Measurements from ENCODE around the gene NTN3.

The NTN3 gene

GRCh38 chr16:2482708-2483534, 11.8 kb downstream of the NTN3 start:
- H3K36me3 ChIP-seq (replicated peaks) = no peaks in the 10 kb centered on the region
- no peaks in the 10 kb centered on the region for H3K9me3 ChIP-seq
- DNase-seq (ENCODE audit: low spot score in 2 of 2) = no peak
- in situ Hi-C loops (cut with MboI; ENCODE audit: low sequenced_read_pairs) = no loop called here
- H3K4me3 ChIP-seq = no peak overlapping the region
- H3K27me3 ChIP-seq (ENCODE audit: low read depth) = no peaks in the 10 kb centered on the region
- H3K4me1 ChIP-seq = no peaks in the 10 kb centered on the region

- Histone ChIP-seq H3K27me3 (ENCODE audit: low read depth) (no peaks in the 10 kb centered on the region), H3K4me3 (no peak overlapping the region), H3K4me1 (no peaks in the 10 kb centered on the region), H3K9me3 (no peaks in the 10 kb centered on the region), H3K36me3 (replicated peaks) (no peaks in the 10 kb centered on the region)
- no peak for DNase-seq (ENCODE audit: low spot score in 2 of 2)
- in situ Hi-C loops (cut with MboI; ENCODE audit: low sequenced_read_pairs) = no loop called here
Observed at GRCh38 chr16:2483939-2484897, 13.1 kb downstream of the NTN3 start.

- Histone ChIP-seq H3K9me3 (no peaks in the 10 kb centered on the region), H3K27me3 (ENCODE audit: low read depth) (no peaks in the 10 kb centered on the region), H3K4me1 (no peaks in the 10 kb centered on the region), H3K4me3 (no peak overlapping the region), H3K36me3 (replicated peaks) (no peaks in the 10 kb centered on the region)
- no peak for DNase-seq (ENCODE audit: low spot score in 2 of 2)
- in situ Hi-C loops (cut with MboI; ENCODE audit: low sequenced_read_pairs) = no loop called here
Observed at GRCh38 chr16:2484898-2485508, 13.9 kb downstream of the NTN3 start.

- in situ Hi-C loops (cut with MboI; ENCODE audit: low sequenced_read_pairs) = no loop called here
- Histone ChIP-seq H3K36me3 (replicated peaks) (no peaks in the 10 kb centered on the region), H3K4me1 (no peaks in the 10 kb centered on the region), H3K9me3 (no peaks in the 10 kb centered on the region), H3K27me3 (ENCODE audit: low read depth) (no peaks in the 10 kb centered on the region), H3K4me3 (no peak overlapping the region)
- DNase-seq (ENCODE audit: low spot score in 2 of 2) = no peak
Observed at GRCh38 chr16:2485811-2486507, 14.9 kb downstream of the NTN3 start.

GRCh38 chr16:2486645-2487516, 15.8 kb downstream of the NTN3 start:
- in situ Hi-C loops (cut with MboI; ENCODE audit: low sequenced_read_pairs) = no loop called here
- Histone ChIP-seq H3K9me3 (no peaks in the 10 kb centered on the region), H3K36me3 (replicated peaks) (no peaks in the 10 kb centered on the region), H3K4me1 (no peaks in the 10 kb centered on the region), H3K4me3 (no peak overlapping the region), H3K27me3 (ENCODE audit: low read depth) (no peaks in the 10 kb centered on the region)
- no peak for DNase-seq (ENCODE audit: low spot score in 2 of 2)

- Histone ChIP-seq H3K9me3 (no peaks in the 10 kb centered on the region), H3K4me1 (no peaks in the 10 kb centered on the region), H3K36me3 (replicated peaks) (no peaks in the 10 kb centered on the region), H3K27me3 (ENCODE audit: low read depth) (no peaks in the 10 kb centered on the region), H3K4me3 (no peak overlapping the region)
- in situ Hi-C loops (cut with MboI; ENCODE audit: low sequenced_read_pairs) = no loop called here
- no peak for DNase-seq (ENCODE audit: low spot score in 2 of 2)
Observed at GRCh38 chr16:2487517-2487842, 16.4 kb downstream of the NTN3 start.

GRCh38 chr16:2487903-2488531, 16.9 kb downstream of the NTN3 start:
- Histone ChIP-seq H3K36me3 (replicated peaks) (no peaks in the 10 kb centered on the region), H3K9me3 (no peaks in the 10 kb centered on the region), H3K27me3 (ENCODE audit: low read depth) (no peaks in the 10 kb centered on the region), H3K4me1 (no peaks in the 10 kb centered on the region), H3K4me3 (no peak overlapping the region)
- no peak for DNase-seq (ENCODE audit: low spot score in 2 of 2)
- in situ Hi-C loops (cut with MboI; ENCODE audit: low sequenced_read_pairs) = no loop called here

- Histone ChIP-seq H3K36me3 (replicated peaks) (no peaks in the 10 kb centered on the region), H3K4me3 (no peak overlapping the region)
- in situ Hi-C loops (cut with MboI; ENCODE audit: low sequenced_read_pairs) = no loop called here
Observed at GRCh38 chr16:2489581-2489980, 18.5 kb downstream of the NTN3 start.

GRCh38 chr16:2490190-2491105, 19.4 kb downstream of the NTN3 start:
- no peaks in the 10 kb centered on the region for H3K4me1 ChIP-seq
- no peaks in the 10 kb centered on the region for H3K9me3 ChIP-seq
- no peaks in the 10 kb centered on the region for H3K27me3 ChIP-seq (ENCODE audit: low read depth)
- in situ Hi-C loops (cut with MboI; ENCODE audit: low sequenced_read_pairs) = no loop called here
- H3K4me3 ChIP-seq = no peak overlapping the region
- no peak for DNase-seq (ENCODE audit: low spot score in 2 of 2)
- no peaks in the 10 kb centered on the region for H3K36me3 ChIP-seq (replicated peaks)

More at GRCh38 chr16:2489581-2489980, 18.5 kb downstream of the NTN3 start:
- Histone ChIP-seq H3K4me1 (no peaks in the 10 kb centered on the region), H3K27me3 (ENCODE audit: low read depth) (no peaks in the 10 kb centered on the region), H3K9me3 (no peaks in the 10 kb centered on the region)
- no peak for DNase-seq (ENCODE audit: low spot score in 2 of 2)

- no peak for DNase-seq (ENCODE audit: low spot score in 2 of 2)
- in situ Hi-C loops (cut with MboI; ENCODE audit: low sequenced_read_pairs) = no loop called here
- Histone ChIP-seq H3K36me3 (replicated peaks) (peaks cover 10% of the 10 kb centered on the region), H3K4me1 (no peaks in the 10 kb centered on the region), H3K4me3 (no peak overlapping the region), H3K27me3 (ENCODE audit: low read depth) (no peaks in the 10 kb centered on the region), H3K9me3 (no peaks in the 10 kb centered on the region)
Observed at GRCh38 chr16:2492292-2492691, 21.2 kb downstream of the NTN3 start.

- H3K36me3 ChIP-seq (replicated peaks) = peaks cover 13% of the 10 kb centered on the region
- no peak for DNase-seq (ENCODE audit: low spot score in 2 of 2)
- no peaks in the 10 kb centered on the region for H3K9me3 ChIP-seq
- no peaks in the 10 kb centered on the region for H3K4me1 ChIP-seq
- H3K27me3 ChIP-seq (ENCODE audit: low read depth) = no peaks in the 10 kb centered on the region
- H3K4me3 ChIP-seq = no peak overlapping the region
- in situ Hi-C loops (cut with MboI; ENCODE audit: low sequenced_read_pairs) = no loop called here
Observed at GRCh38 chr16:2493605-2494004, 22.5 kb downstream of the NTN3 start.

GRCh38 chr16:2494616-2495015, 23.5 kb downstream of the NTN3 start:
- Histone ChIP-seq H3K27me3 (ENCODE audit: low read depth) (no peaks in the 10 kb centered on the region), H3K9me3 (no peaks in the 10 kb centered on the region), H3K4me1 (no peaks in the 10 kb centered on the region), H3K4me3 (no peak overlapping the region), H3K36me3 (replicated peaks) (peaks cover 13% of the 10 kb centered on the region)
- DNase-seq (ENCODE audit: low spot score in 2 of 2) = no peak
- in situ Hi-C loops (cut with MboI; ENCODE audit: low sequenced_read_pairs) = no loop called here
